Regular cardiac myocyte (primary cell): ENCODE measurements around the gene MRPS25. TPM values are rescaled to one million over a fixed set of nuclear protein-coding genes. Genes with fewer than 3 reads are reported as not detected.

Experiments
- total RNA-seq: library from RNA; depleted of rRNA; stranded (reverse); fragments of >200 nt; gene quantifications from 2 replicates; pipeline ENCODE4 v1.2.3, GENCODE V29; 2014

The MRPS25 gene
- 18.3 and 37.6 TPM in 2 replicates for total RNA-seq

DNA sequence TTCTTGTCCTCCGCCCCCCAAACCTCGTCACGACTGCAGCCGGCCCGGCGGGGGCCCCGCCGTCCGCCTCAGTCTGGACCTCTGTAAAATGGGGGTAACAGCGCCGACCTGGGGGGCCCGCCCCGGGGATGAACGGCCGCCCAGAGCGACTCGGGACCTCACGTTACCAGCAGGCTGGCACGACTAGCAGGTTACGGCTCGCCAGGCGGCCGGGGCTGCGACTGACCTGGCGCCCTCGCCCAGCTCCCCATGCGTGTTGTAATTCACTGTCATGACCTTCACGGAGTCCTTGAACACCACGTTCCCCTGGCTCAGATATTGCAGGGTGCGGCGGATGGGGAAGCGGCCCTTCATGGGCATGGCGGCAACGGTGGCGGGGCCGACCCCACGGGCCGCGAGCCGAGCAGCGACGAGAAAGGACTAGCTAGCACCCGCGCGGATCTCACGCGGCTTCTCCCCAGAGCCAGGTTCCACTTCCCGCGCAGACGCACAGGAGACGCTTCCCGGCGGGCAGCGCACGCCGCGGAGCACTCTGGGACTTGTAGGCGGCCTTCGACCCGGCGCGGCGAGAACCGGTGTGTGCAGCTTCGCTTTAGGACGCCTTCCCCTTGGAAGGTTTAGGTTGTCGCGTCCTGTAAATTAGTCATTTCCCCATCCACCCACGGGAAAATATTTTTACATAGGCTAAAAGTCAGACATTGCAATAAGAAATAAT, at the start of gene MRPS25:
Gene MRPS25, minus strand, starts transcription at position 481 of the 715 bp plus-strand sequence. Its CDS starts 121 bp downstream, at position 360.

DNA sequence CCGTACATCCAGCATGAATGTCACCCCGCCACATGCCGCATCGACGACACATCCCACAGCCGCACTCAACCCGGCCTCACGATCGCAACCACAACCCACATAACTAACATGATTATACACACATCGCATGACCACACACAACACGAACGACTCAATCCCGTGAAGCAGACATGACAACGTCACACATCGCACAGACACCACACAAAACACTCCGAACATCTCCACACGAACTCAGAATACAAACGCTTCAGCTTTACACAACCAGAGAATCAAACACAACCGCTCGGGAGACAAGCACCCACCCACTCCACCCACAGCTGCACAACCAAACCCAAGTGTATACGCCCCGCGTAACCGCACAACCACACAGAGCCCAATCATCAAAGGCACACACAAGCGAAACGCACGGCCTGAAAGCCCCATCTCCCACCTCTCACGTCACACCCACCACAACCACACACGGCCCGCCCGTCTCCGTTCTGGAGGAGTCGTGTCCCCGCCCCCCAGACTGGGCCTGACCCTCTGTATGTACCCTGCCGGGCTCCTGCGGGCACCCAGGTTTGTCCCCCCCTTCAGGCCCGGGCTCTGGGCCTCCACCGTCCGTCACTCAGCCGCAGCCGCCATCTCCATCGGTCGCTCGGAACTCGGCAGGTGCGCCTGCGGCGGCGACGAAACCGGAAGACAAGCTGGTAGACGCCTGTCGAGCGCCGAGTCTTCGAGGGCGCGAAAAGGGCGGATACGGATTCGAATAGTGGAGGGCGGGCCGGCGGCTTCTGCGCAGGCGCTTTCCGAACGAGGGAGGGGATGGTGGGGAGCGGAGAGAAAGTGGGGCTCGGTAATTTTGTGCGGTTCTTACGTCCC, 33.6 kb upstream of the MRPS25 start, which contains the start of gene RBSN:
Gene RBSN, minus strand, starts transcription at position 646 of the 861 bp plus-strand sequence. CDS start 3,028 bp downstream, outside the sequence.

Other genes starting within 250 kb of the MRPS25 start
- gene FGD5, start 246.4 kb downstream of the MRPS25 start, total RNA-seq = 0.58 and 0.85 TPM in 2 replicates
- gene NR2C2, start 117.7 kb downstream of the MRPS25 start, total RNA-seq = 13.4 and 18.3 TPM in 2 replicates
- gene RBSN, start 33.8 kb upstream of the MRPS25 start, total RNA-seq = 25.1 and 26.8 TPM in 2 replicates
- gene CAPN7, start 140.9 kb upstream of the MRPS25 start, total RNA-seq = 28.0 and 42.6 TPM in 2 replicates